GM21825 (cell line): ENCODE results near the gene GAGE12J.
"Not testable (repeated sequence)": the region's sequence is repeated elsewhere in the genome, so short reads cannot be mapped to it uniquely, and the experiment has no call there.

Experiments
- ATAC-seq: cut with Tn5 transposase; IDR thresholded peaks from one replicate; pipeline ENCODE4 v1.9.1; 2021; ENCODE audit warnings: mild to moderate bottlenecking, moderate library complexity; ENCODE audit not compliant: unreplicated experiment

Gene GAGE12J, protein sequence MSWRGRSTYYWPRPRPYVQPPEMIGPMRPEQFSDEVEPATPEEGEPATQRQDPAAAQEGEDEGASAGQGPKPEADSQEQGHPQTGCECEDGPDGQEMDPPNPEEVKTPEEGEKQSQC

DNA sequence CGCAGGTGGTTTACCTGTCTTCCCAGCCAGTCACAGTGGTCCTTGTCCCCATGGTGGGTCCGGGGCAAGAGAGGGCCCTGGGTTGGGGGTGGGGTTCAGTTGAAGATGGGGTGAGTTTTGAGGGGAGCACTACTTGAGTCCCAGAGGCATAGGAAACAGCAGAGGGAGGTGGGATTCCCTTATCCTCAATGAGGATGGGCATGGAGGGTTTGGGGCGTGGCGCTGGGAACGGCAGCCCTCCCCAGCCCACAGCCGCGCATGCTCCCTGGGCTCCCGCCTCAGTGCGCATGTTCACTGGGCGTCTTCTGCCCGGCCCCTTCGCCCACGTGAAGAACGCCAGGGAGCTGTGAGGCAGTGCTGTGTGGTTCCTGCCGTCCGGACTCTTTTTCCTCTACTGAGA lies at the start of gene GAGE12J:
Gene GAGE12J, plus strand, starts transcription at position 301 of the 400 bp plus-strand sequence. CDS start 1,157 bp downstream, outside the sequence.
- ATAC-seq = not testable (repeated sequence)

DNA sequence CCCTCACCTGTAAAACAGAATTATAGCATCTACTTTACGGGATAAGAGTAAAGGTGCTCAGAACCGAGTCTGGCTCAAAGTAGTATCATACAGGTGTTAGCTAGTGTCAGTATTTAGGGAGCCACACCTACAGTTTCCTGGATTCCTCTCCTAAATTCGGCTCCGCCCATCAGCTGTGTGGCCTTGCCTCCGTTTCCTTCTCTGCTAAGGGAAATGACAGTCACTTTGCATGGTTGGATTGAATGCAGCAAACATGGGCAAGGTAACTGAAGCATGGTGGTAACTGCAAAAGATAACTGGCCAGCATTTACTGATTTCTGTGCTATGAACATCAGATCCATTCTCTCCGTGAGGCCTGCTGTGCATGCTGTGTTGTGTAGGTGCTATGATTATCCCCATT lies 49.4 kb upstream of the GAGE12J start:
- no peak for ATAC-seq

DNA sequence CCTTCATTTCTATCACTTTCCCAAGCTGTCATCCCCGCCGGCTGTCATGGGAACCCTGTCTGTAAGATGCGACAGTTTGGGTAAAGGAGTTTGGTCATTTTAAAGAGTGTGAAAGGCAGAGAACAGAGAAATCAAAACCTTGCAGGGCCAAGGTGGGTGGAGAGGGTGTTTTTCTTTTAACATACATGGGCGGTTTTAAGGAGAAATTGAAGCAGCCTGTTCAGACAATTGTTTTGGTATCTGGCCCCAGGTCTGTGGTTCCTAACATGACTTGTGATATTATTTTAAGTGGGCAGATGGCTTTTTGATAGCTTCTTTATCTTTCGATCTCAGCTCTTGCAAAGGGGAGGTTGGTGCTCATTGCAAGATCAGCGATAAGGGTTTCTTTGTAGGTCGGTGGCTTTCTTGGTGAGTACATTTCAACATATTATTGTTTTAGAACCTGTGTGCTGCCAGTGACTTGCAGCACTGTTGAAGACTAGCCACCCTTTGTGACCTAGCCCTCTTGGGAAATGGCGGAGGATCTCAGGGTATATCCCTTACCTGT lies 48.6 kb upstream of the GAGE12J start:
- no peak for ATAC-seq

DNA sequence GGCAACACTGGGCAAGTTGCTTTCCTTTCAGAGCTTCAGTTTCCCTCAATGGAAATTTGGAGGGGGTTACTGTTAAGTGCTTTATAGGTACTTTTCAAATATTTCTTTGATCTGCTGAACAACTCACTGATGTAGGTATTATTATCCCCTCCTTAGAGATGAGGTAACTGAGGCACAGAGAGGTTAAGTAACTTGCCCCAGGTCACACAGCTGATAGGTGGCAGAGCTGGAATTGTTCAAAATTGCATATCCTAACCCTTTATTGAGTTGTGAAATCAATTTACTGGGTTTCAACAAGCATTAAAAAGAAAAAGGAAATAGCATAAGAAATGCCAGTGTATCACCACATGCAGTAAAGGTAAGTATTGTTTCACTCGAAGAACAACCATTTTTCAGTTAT lies 45.6 kb upstream of the GAGE12J start:
- no peak for ATAC-seq

DNA sequence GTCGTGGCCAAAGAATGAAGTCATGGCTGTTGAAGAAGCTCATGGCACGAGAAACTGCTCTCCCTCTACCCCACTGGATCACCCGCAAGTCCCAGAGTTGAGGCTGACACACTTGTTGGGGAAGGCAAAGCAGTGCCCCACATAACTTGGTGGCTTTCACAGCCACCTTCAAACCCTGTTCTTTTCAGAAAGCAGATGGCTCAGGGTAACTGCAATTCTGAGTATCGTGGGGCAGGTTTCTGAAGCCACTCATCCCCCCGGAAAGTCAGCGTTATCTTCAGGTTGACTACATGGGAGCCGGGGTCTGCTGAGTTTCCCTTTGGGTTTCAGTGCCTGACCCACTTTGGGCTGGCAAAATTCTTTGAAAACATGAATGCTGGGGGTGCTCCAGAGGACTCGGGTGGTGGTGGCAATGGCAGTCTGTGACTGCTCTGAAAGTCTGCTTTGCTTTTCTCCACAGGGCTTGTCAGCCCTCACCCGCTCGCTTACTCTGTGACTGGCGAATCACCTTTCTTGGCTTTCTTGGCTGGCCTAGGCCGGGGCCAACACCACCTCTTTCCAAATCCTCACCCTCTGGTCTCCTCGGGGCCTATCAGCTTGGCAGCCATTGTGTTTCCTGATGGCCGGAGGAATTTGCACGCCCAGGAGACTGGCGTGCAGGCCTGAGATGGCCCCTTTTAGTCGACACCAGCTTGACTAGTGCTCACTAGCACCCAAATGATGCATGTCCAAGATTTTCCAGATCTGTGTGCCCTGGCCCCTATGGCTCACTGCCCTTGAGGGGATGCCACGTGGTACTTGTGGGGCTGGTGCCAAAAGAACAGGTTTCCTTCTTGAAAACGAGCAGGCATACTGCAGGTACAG lies 44.9 kb upstream of the GAGE12J start:
- ATAC-seq = no peak

DNA sequence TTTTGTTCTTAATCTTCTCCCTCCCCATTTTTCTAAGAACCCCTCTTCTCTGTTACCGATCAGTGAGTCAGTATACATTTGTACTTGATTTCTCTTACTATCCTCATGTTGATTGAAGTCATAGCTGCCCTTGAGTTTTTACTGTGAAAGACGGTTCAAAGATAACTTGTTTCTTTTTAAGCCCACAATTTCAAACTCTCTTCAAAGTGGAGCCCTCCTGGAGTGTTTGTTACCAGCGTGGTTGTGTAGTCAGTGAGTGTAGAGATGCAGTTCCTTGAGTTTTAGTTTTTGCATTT lies 44.4 kb upstream of the GAGE12J start:
- no peak for ATAC-seq

DNA sequence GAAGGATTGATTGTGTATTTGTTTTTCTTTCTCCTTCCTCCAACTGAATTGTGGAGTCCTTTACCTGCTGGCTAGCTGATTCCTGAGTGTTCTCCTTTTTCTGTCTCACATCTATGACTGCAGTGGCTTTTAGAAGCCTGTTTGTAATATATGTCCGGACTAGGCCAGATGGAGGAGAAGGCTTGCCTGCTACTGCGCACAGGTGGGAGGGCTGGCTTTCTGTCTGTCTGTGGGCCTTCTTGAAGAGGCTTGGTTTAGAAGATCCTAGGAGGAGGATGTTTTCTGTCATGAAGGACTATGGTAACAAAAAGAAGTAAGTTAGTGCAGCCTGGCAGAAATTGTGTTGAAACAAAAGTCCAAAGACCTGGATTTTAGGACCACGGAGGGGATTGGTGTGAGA lies 43.8 kb upstream of the GAGE12J start:
- no peak for ATAC-seq

DNA sequence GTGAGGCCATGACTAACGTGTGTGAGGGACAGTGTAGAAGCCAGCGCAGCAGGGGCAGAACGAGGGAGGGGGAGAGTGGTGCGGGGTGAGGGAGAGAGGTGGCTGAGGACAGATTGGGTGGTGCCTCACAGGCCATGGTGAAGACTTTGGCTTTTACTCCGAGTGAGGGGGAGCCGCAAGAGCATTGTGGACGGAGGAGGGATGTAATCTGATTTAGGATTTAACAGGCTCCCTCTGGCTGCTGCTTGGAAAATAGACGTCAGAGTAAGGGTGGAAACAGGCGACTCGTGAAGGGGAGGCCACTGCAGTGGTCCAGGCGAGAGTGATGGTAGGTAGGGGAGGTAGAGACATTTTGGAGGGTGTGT lies 39.2 kb upstream of the GAGE12J start:
- ATAC-seq = no peak

DNA sequence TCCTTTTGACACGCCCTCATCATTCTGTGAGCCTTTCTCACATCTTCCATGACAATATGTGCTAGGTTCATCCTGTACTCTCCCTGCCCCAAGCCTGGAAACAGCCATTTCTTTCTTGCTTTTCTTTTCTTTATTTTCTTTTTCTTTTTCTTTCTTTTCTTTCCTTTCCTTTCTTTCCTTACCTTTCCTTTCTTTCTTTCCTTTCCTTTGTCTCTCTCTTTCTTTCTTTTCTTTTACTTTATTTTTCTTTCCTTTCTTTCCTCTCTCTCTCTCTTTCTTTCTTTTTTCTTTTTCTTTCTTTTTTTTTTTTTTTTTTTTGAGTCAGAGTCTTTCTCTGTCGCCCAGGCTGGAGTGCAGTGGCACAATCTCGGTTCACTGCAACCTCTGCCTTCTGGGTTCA lies 37.6 kb upstream of the GAGE12J start:
- no peak for ATAC-seq

DNA sequence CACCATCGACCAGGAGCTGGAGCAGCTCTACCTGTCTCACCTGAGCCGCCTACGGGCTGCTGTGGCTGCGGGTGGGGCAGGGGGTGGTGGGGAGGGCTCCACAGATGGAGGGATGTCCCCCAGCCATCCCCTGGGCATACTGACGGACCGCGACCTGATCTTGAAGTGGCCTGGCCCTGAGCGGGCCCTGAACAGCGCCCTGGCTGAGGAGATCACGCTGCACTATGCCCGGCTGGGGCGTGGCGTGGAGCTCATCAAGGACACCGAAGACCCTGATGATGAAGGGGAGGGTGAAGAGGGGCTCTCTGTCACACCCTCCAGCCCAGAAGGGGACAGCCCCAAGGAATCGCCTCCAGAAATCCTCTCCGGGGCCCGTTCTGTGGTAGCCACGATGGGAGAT lies 35.7 kb upstream of the GAGE12J start:
- ATAC-seq = no peak

DNA sequence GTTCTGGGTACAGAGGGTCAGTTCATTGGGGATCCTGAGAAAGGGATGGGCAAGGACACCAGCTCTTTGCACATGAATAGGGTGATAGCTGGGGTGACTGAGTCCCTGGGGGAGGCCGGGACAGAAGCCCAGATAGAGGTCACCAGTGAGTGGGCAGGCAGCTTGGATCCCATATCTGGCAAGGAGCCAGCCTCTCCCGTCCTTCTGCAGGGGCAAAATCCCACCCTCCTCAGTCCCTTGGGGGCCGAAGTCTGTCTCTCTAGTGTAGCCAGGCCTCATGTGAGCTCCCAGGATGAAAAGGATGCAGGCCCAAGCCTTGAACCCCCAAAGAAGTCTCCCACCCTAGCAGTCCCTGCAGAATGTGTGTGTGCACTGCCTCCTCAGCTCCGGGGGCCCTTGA lies 35.3 kb upstream of the GAGE12J start:
- no peak for ATAC-seq

DNA sequence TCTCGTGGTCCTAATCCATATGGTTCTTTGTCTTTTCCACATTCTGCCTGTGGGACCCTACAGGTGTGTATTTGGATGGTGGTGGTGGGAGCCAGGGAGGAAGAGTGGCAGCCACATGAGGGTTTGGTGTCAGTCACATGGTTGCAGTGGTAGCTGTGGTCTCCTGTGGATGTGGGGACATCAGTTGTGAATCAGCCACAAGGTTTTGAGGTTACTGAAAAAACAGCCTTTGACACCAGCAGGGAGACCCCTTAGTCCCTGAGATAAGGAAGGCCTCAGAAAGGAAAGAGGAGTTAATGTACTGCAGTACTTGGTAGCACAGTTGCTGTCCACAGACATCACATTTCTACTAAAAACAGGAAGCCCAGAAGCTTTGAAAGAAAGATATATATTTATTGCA lies 34.2 kb upstream of the GAGE12J start:
- ATAC-seq = no peak

DNA sequence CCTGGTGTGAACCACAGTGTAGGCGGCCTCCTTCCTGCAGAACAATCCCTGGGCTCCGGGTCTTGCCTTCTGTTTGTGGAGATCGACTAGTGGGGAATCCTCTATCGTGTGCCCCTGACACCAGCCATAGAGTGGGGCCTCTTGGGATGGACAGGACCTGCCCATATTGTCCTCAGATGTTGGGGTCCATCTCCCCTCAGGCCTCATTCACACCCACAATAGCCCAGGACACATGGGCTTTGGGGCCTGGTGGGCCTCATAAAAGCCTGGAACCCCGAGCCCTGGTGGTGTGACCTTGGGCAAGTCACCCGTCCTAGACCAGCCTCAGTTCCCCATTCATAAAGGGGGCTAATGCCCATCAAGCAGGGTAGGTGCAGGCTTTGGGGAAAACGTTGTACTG lies 31.6 kb upstream of the GAGE12J start:
- ATAC-seq = no peak

DNA sequence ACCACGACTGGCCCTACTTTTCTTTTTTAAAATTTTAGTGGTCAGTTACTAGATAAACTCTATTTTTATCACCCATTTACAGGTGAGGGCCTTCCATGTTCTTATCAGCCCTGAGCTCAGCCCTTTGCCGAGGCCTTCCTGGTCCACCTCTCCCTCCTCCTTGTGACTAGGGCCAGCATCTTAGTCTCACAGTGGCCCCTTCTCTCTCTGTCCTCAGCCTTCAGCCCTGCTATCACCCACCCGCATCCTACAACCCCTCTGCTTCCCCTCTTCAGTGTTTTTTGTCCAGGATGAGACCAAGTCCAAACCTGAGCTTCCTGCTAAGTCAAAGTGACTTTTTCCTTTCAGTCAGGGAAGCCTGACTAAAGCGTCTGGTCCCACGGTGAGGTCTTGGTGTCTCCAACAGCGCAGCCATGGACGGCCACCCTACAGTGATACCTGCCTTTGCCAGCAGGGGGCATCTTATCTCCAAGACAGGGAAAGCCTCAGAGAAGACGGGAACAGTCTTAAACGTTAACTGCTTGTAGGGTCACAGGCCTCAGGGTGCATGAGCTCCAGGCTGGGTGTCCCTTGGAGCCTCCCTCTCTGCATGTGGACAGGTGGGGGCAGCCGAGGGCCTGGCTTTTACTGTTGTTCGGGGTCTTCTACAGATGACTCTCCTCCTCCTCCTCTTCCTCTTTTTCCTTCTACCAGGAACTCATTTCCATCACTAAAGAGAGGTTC lies 30.1 kb upstream of the GAGE12J start:
- no peak for ATAC-seq

DNA sequence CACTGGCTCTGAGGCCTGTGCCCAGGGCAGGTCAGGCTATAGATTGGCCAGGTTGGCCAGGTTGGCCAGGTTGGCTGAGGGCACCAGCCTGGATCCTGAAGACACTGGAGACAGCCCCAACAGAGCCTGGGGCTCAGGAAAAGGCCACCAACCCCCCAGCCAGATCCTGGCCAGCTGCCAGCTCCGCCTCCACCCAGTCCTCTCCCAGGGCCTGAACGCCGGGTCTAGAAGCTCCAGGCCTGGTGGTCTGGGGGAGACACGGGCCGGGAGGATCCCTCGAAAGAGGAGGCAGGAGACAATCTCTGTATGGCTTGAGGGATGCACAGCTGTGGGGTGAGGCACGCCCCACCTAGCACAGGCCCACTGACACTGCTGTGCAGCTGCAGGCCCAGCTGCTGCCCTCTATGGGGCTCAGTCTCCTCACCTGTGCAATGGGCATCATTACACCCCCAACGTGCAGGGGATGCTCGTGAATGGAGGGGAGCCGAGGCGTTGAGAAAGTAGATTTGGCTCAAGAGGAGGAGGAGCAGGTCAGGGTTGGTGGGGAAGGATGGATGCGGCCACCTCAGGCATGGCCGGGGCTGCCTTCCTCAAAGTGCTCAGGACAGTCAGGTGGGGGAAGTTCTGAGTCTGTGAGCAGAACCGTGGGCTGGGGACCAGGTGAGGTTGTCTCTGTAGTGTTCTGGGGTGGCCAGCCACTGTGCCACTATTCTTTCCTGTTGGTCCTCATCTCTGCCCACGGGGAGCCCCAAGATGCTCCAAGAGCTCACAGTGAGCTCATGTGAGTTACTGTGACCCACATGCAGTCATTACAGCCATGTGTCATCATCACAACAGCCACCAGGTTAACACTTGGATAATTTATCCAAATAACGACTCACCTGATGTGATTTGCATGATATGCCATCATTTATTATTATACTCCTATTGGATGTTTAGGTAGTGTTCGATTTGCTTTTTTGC lies 29.2 kb upstream of the GAGE12J start:
- ATAC-seq = no peak

DNA sequence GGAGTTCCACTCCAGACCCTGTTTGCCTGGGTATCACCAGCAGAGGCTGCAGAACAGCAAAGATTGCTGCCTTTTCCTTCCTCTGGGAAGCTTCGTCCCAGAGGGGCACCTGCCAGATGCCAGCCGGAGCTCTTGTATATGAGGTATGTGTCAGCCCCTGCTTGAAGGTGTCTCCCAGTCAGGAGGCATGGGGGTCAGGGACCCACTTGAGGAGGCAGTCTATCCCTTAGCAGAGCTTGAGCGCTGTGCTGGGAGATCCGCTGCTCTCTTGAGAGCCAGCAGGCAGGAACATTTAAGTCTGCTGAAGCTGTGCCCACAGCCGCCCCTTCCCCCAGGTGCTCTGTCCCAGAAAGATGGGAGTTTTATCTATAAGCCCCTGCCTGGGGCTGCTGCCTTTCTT lies 22.5 kb upstream of the GAGE12J start:
- ATAC-seq = not testable (repeated sequence)

DNA sequence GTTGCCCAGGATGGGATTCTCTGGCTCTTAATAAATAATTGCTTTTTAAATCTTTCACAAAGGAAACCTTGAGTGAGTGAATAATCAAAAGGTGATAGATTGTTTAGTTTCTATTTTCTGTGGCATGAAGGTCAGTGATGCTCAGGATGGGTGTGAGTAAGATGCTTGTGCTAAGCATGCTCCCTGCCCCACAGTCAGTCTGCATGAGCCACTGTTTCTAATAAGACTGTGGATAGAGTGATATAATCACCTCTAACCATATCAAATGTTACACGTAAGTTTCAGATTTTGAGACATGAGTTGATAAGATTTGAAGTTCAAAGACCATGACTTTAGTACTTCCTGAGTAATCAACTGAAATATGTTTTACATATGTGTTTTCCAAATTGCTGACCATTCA lies 21.1 kb upstream of the GAGE12J start:
- no peak for ATAC-seq

DNA sequence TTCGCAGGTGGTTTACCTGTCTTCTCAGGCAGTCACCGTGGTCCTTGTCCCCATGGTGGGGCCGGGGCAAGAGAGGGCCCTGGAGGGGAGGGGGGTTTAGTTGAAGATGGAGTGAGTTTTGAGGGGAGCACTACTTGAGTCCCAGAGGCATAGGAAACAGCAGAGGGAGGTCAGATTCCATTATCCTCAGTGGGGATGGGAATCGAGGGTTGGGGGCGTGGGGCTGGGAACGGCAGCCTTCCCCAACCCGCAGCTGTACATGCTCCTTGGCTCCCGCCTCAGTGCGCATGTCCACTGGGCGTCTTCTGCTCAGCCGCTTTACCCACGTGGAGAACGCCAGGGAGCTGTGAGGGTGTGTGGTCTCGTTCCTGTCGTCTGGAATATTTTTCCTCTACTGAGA lies 18.5 kb upstream of the GAGE12J start, which contains the start of gene GAGE10:
Gene GAGE10, plus strand, starts transcription at position 301 of the 400 bp plus-strand sequence. CDS start 1,214 bp downstream, outside the sequence.
- no peak for ATAC-seq

DNA sequence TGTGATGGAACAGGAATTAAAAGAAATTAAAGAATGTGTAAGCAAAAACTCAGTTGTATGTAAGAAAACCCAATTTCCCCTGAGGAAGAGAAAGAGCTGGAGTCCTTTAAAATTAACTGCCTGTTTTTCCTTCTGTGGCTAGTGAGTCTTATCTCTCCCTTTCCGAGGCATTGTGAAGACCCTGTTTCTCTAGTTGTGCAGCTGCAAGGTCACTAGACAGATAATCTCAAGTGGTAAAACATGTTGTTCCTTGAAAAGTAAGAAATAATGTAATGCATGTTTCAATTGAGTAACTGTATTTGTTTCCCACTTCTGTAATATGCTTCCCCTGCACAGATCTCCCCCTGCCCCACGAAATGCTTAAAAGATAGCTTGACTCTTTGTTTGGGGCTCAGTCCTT lies 14.1 kb upstream of the GAGE12J start:
- ATAC-seq = not testable (repeated sequence)

DNA sequence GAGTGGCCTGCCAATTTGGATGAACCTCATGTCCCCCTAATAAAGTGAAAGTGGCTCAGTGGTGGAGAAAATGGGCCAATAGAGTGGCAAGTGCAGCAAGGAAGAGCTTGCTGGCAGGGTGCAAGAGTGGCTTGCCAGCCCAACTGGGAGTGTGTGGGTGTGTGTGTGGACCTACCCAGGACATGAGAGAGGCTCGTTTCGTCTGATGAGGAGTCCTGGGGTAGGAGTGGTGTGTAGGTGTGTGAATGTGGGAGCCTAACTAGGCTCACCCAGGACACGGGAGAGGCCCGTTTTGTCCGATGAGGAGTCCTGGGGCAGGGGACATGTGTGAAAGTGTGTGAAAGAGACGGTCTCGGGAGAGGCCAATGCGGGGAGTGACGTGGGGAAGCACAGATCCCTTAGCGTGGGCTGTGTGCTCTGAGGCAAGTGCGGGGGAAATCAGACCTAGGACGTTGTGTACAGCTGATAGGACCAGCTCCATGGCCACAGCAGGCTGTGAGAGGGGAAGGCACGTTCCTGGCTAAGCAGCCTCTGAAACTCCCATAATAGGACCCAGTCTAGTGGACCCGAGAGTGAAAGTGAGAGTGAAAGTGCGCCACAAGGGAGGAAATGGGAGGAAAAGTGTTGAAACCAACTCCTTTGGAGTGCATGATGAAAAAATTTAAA lies 13.1 kb upstream of the GAGE12J start:
- no peak for ATAC-seq
